Adrenal gland (tissue), 12 donors: ENCODE data around the gene IFT20. TPM values are rescaled to one million over a fixed set of nuclear protein-coding genes. Genes with fewer than 3 reads are reported as not detected.
A peak's percentile ranks its signal among the peaks of the same experiment; 100 is the strongest.

Experiments used
- DNase-seq, 7 donors: peaks; one replicate each; pipeline ENCODE4 v3.0.0-alpha.2; 2019 to 2020
- H3K27ac ChIP-seq, 5 donors: fragments of 200-600 bp; sonication (generic) in 4 of 5; 1 replicate in 3 of 5; 2 replicates in 2 of 5; pipeline versions ENCODE4 v1.5.1 to v1.8.0; 2016 to 2020; ENCODE audit warnings: mild to moderate bottlenecking in 1 of 5
- H3K27me3 ChIP-seq: fragments of 200-600 bp; 2 replicates; pipeline ENCODE4 v1.8.0; 2021
- H3K36me3 ChIP-seq, 2 donors: fragments of 200-600 bp; replicated peaks in 1 of 2; 1 replicate in 1 of 2; 2 replicates in 1 of 2; pipeline versions ENCODE4 v1.5.1 to v1.8.0; 2018 to 2022
- H3K4me1 ChIP-seq, 2 donors: fragments of 200-600 bp; replicated peaks in 1 of 2; 1 replicate in 1 of 2; 2 replicates in 1 of 2; pipeline versions ENCODE4 v1.5.1 to v1.8.0; 2018 to 2021
- H3K4me3 ChIP-seq, 4 donors: fragments of 200-600 bp; sonication (generic) in 3 of 4; one replicate each; pipeline ENCODE4 v1.5.1; 2016 to 2018
- H3K9me3 ChIP-seq, 3 donors: fragments of 200-600 bp; sonication (generic) in 1 of 3; replicated peaks in 1 of 3; 1 replicate in 2 of 3; 2 replicates in 1 of 3; pipeline versions ENCODE4 v1.5.1 to v1.8.0; 2016 to 2021
- CTCF ChIP-seq, 6 experiments: fragments of 450-650 bp in 4 of 6; fragments of 200-600 bp in 2 of 6; sonication (generic) in 1 of 6; IDR thresholded peaks; 1 replicate in 5 of 6; 2 replicates in 1 of 6; pipeline versions ENCODE4 v1.5.1 to v1.8.0; 2016 to 2021; ENCODE audit warnings: antibody characterized with exemption in 6 of 6, mild to moderate bottlenecking in 2 of 6, moderate library complexity in 1 of 6
- POLR2A ChIP-seq, 2 donors: fragments of 450-650 bp; IDR thresholded peaks; one replicate each; pipeline ENCODE4 v1.6.1; 2017; ENCODE audit warnings: antibody characterized with exemption in 2 of 2, mild to moderate bottlenecking in 2 of 2, moderate library complexity in 1 of 2
- WGBS, 4 donors: extraction: QIAGEN DNeasy Blood & Tissue Kit in 2 of 4; methylation state at CpG; one replicate each; pipeline versions ENCODE4 v1.1.5 to v1.1.7; 2013 to 2017; 5-methylcytosine and 5-hydroxymethylcytosine counted together
- intact Hi-C, 2 donors: fragments of 100-400 bp; cut with DNase I; formaldehyde crosslinking; loops; one replicate each; pipeline versions ENCODE4 v1.14.1 to v1.15.0; 2022 to 2023
- microRNA-seq, 3 donors: library from miRNA; unstranded; fragments of <30 nt; microRNA quantifications; one replicate each; pipeline ENCODE4, GENCODE V29; 2017 to 2020
- polyA plus RNA-seq, 3 donors: library from polyadenylated mRNA; stranded (reverse); fragments of 200-250 nt in 2 of 3; fragments of 350-450 nt in 1 of 3; fragmentation: Illumina TruSeq in 1 of 3; extraction: RNeasy Lipid Tissue Mini Kit (QIAGEN cat#74804) in 1 of 3; gene quantifications; one replicate each; pipeline ENCODE4 v1.2.3, GENCODE V29; 2013 to 2014
- total RNA-seq, 9 donors: library from RNA; depleted of rRNA in 4 of 9; stranded (reverse); fragments of >200 nt in 4 of 9; fragments of 120-200 nt in 1 of 9; fragmentation: NEBNext Ultra II Directional in 1 of 9; extraction: Animal tissue kit (Norgen Biotek cat#: 25700) in 1 of 9; gene quantifications; one replicate each; pipeline versions ENCODE4 v1.1.0 to v1.2.4, GENCODE V29; 2013 to 2023
- donor health status: healthy with polysubstance abuse.
- donor health status: Bipolar disorder and iron deficiency.
- donor health status: DM: yes; HTN: yes; CAD: no.
- donor health status: DM: no; HTN: no; CAD: no.
- donor health status: DM: no; HTN: no; CAD: no.
- donor health status: DM: yes; HTN: yes; CAD: no.

IFT20 gene
- total and polyA plus RNA-seq, 12 donors: 24.5 to 100 (median 41.2) TPM

- peaks cover 3 to 7% of the 10 kb centered on the region in 2 donors for H3K4me1 ChIP-seq
- H3K27me3 ChIP-seq: no peaks in the 10 kb centered on the region
- no peaks in the 10 kb centered on the region for H3K9me3 ChIP-seq
- 34 to 53% (median 46%) methylated on average over 7 of the region's 7 CpGs for WGBS, 4 donors
- intact Hi-C loops: no loop called here
- TF ChIP-seq POLR2A (IDR thresholded peaks at IDR 0.05): no peak
- peak in 5 of 7 donors; percentile 17 to 45 (median 36) for DNase-seq
- H3K27ac ChIP-seq: peak overlapping the region in 1 of 5 donors; percentile 60
- H3K4me3 ChIP-seq: no peak overlapping the region
- H3K36me3 ChIP-seq: no peaks in the 10 kb centered on the region
These were observed 52.7 kb downstream of the IFT20 start for GRCh38 chr17:28282596-28282995.

GRCh38 chr17:28280826-28281225 is 54.4 kb downstream of the IFT20 start:
- Histone ChIP-seq H3K27me3 (no peaks in the 10 kb centered on the region), H3K27ac (no peak overlapping the region), H3K4me1 (peaks cover 3 to 7% of the 10 kb centered on the region in 2 donors), H3K36me3 (no peaks in the 10 kb centered on the region), H3K9me3 (no peaks in the 10 kb centered on the region), H3K4me3 (no peak overlapping the region)
- no peak for DNase-seq
- TF ChIP-seq CTCF (IDR thresholded peaks at IDR 0.05) (no peak), POLR2A (IDR thresholded peaks at IDR 0.05) (no peak)
- intact Hi-C loops: no loop called here
- 86 to 96% (median 92%) methylated on average over 3 of the region's 3 CpGs for WGBS, 4 donors

GRCh38 chr17:28279411-28279810 is 55.9 kb downstream of the IFT20 start:
- WGBS, 4 donors: 82 to 90% (median 84%) methylated on average over 6 of the region's 6 CpGs
- no peaks in the 10 kb centered on the region for H3K27me3 ChIP-seq
- no peak overlapping the region for H3K27ac ChIP-seq
- TF ChIP-seq POLR2A (IDR thresholded peaks at IDR 0.05): no peak
- TF ChIP-seq CTCF (IDR thresholded peaks at IDR 0.05): no peak
- no peaks in the 10 kb centered on the region for H3K9me3 ChIP-seq
- intact Hi-C loops: no loop called here
- no peak for DNase-seq
- no peak overlapping the region for H3K4me3 ChIP-seq
- H3K4me1 ChIP-seq: peaks cover 3 to 7% of the 10 kb centered on the region in 2 donors
- H3K36me3 ChIP-seq: no peaks in the 10 kb centered on the region

Small RNA genes within 50 kb of the gene (microRNA-seq; reads per million reads assigned to microRNA genes)
- gene MIR4723: 0.89 to 3.4 (median 2.3) reads per million in 3 donors

Other genes with a start within 250 kb of the IFT20 start
- 100 to 1,000 TPM in 2 of 9 donors, 10 to 100 TPM in 7; 23.8 to 420 (median 36.4) TPM for gene TMEM97, start 16.3 kb downstream of the IFT20 start, total RNA-seq
- gene TMEM97, start 16.3 kb downstream of the IFT20 start, polyA plus RNA-seq: 100 to 1,000 TPM in 1 of 3 donors, 1 to 10 TPM in 2; 6.5 to 779 (median 8.3) TPM
- 10 to 100 TPM; 21.7 to 70.6 (median 41.0) TPM for gene TNFAIP1, start 289 bp upstream of the IFT20 start, total RNA-seq
- gene TNFAIP1, start 289 bp upstream of the IFT20 start, polyA plus RNA-seq: 10 to 100 TPM; 17.2 to 32.5 (median 23.8) TPM
- 100 to 1,000 TPM; 154 to 204 (median 175) TPM for gene POLDIP2, start 22.1 kb upstream of the IFT20 start, total RNA-seq
- 100 to 1,000 TPM in 2 of 3 donors, 10 to 100 TPM in 1; 74.2 to 201 (median 111) TPM for gene POLDIP2, start 22.1 kb upstream of the IFT20 start, polyA plus RNA-seq
- not detected for gene SEBOX, start 29.7 kb upstream of the IFT20 start, total RNA-seq
- gene SEBOX, start 29.7 kb upstream of the IFT20 start, polyA plus RNA-seq: not detected
- 100 to 1,000 TPM in 8 of 9 donors, 1 to 10 TPM in 1; 5.5 to 470 (median 220) TPM for gene VTN, start 34.8 kb upstream of the IFT20 start, total RNA-seq
- 100 to 1,000 TPM in 2 of 3 donors, 10 to 100 TPM in 1; 69.9 to 184 (median 122) TPM for gene VTN, start 34.8 kb upstream of the IFT20 start, polyA plus RNA-seq
- gene SARM1, start 36.2 kb upstream of the IFT20 start, total RNA-seq: 10 to 100 TPM in 8 of 9 donors, 1 to 10 TPM in 1; 5.8 to 40.0 (median 24.9) TPM
- 10 to 100 TPM; 10.8 to 22.6 (median 16.0) TPM for gene SARM1, start 36.2 kb upstream of the IFT20 start, polyA plus RNA-seq
- 10 to 100 TPM; 11.9 to 79.8 (median 49.0) TPM for gene SLC46A1, start 70.7 kb upstream of the IFT20 start, total RNA-seq
- gene SLC46A1, start 70.7 kb upstream of the IFT20 start, polyA plus RNA-seq: 100 to 1,000 TPM in 1 of 3 donors, 10 to 100 TPM in 2; 13.3 to 104 (median 15.4) TPM
- gene SLC13A2, start 138.2 kb upstream of the IFT20 start, total RNA-seq: 1 to 10 TPM in 1 of 9 donors, not detected in 8; 1.6 TPM
- gene SLC13A2, start 138.2 kb upstream of the IFT20 start, polyA plus RNA-seq: under 1 TPM in 2 of 3 donors, not detected in 1; 0.03 to 0.05 TPM
- gene FOXN1, start 170.9 kb upstream of the IFT20 start, total RNA-seq: under 1 TPM in 1 of 9 donors, not detected in 8; 0.06 TPM
- gene FOXN1, start 170.9 kb upstream of the IFT20 start, polyA plus RNA-seq: not detected
- gene UNC119, start 217.2 kb upstream of the IFT20 start, total RNA-seq: 10 to 100 TPM; 26.7 to 80.8 (median 41.3) TPM
- gene UNC119, start 217.2 kb upstream of the IFT20 start, polyA plus RNA-seq: 10 to 100 TPM; 28.3 to 47.7 (median 36.1) TPM
- 10 to 100 TPM; 44.5 to 73.0 (median 58.7) TPM for gene PIGS, start 236.1 kb upstream of the IFT20 start, total RNA-seq
- 10 to 100 TPM in 2 of 3 donors, 1 to 10 TPM in 1; 9.2 to 44.1 (median 12.6) TPM for gene PIGS, start 236.1 kb upstream of the IFT20 start, polyA plus RNA-seq
- gene ALDOC, start 241.4 kb upstream of the IFT20 start, total RNA-seq: 10 to 100 TPM in 8 of 9 donors, 1 to 10 TPM in 1; 6.3 to 65.5 (median 32.3) TPM
- 10 to 100 TPM; 18.5 to 61.2 (median 18.7) TPM for gene ALDOC, start 241.4 kb upstream of the IFT20 start, polyA plus RNA-seq